ENCODE data around the gene CFAP92. TPM values are rescaled to one million over a fixed set of nuclear protein-coding genes. Genes with fewer than 3 reads are reported as not detected.
A peak's percentile ranks its signal among the peaks of the same experiment; 100 is the strongest.

The CFAP92 gene
- total and polyA plus RNA-seq, 4 donors: 0.05 to 0.25 (median 0.06) TPM; not detected in 1

GRCh38 chr3:129015388-129016105, 21.7 kb upstream of the CFAP92 start:
- WGBS: 66% methylated on average over 19 of the region's 19 CpGs
- no peaks in the 10 kb centered on the region for H3K9me3 ChIP-seq (ENCODE audit: control insufficient read depth in 4 of 4, low read length in 3 of 4)
- TF ChIP-seq REST (IDR thresholded peaks at IDR 0.05) (no peak), NR2F2 (IDR thresholded peaks at IDR 0.05) (peak; percentile 95), HNF4G (IDR thresholded peaks at IDR 0.05) (no peak), RAD21 (IDR thresholded peaks at IDR 0.05) (no peak), GABPA (IDR thresholded peaks at IDR 0.05 in 1 of 2, conservative IDR thresholded peaks at IDR 0.05 in 1 of 2) (no peak), FOXA2 (IDR thresholded peaks at IDR 0.05) (no peak), SP1 (IDR thresholded peaks at IDR 0.05) (peak; percentile 40), TAF1 (conservative IDR thresholded peaks at IDR 0.05) (no peak), EGR1 (IDR thresholded peaks at IDR 0.05; ENCODE audit: low read depth in 2 of 2) (no peak), FOXA1 (IDR thresholded peaks at IDR 0.05) (no peak)
- TF ChIP-seq, protein P1, sequence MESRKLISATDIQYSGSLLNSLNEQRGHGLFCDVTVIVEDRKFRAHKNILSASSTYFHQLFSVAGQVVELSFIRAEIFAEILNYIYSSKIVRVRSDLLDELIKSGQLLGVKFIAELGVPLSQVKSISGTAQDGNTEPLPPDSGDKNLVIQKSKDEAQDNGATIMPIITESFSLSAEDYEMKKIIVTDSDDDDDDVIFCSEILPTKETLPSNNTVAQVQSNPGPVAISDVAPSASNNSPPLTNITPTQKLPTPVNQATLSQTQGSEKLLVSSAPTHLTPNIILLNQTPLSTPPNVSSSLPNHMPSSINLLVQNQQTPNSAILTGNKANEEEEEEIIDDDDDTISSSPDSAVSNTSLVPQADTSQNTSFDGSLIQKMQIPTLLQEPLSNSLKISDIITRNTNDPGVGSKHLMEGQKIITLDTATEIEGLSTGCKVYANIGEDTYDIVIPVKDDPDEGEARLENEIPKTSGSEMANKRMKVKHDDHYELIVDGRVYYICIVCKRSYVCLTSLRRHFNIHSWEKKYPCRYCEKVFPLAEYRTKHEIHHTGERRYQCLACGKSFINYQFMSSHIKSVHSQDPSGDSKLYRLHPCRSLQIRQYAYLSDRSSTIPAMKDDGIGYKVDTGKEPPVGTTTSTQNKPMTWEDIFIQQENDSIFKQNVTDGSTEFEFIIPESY (IDR thresholded peaks at IDR 0.05): no peak
- TF ChIP-seq, protein P2, sequence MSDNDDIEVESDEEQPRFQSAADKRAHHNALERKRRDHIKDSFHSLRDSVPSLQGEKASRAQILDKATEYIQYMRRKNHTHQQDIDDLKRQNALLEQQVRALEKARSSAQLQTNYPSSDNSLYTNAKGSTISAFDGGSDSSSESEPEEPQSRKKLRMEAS (IDR thresholded peaks at IDR 0.05): no peak
- no peak overlapping the region for H3K4me3 ChIP-seq (ENCODE audit: low read depth in 1 of 3, low read length in 3 of 3)
- no peak overlapping the region for H3K9ac ChIP-seq (ENCODE audit: low read depth in 1 of 2, low read length in 2 of 2)
- H3K4me1 ChIP-seq (ENCODE audit: control insufficient read depth in 4 of 4, insufficient read depth in 4 of 4, low read length in 3 of 4): peaks cover 0 to 4% (median 0%) of the 10 kb centered on the region in 4 donors
- H3K27me3 ChIP-seq (ENCODE audit: control insufficient read depth in 4 of 4, insufficient read depth in 4 of 4, low read length in 3 of 4): no peaks in the 10 kb centered on the region
- DNase-seq (ENCODE audit: low spot score): no peak
- H3K36me3 ChIP-seq (ENCODE audit: control insufficient read depth in 4 of 4, insufficient read depth in 3 of 4, low read depth in 1 of 4, low read length in 3 of 4): no peaks in the 10 kb centered on the region
- peak overlapping the region; percentile 47 to 61 for H3K27ac ChIP-seq (ENCODE audit: low read depth in 1 of 2, low read length in 2 of 2)

- no peak overlapping the region for H3K4me3 ChIP-seq (ENCODE audit: low read depth in 1 of 3, low read length in 3 of 3)
- TF ChIP-seq NR2F2 (IDR thresholded peaks at IDR 0.05) (no peak), EGR1 (IDR thresholded peaks at IDR 0.05; ENCODE audit: low read depth in 2 of 2) (no peak), HNF4G (IDR thresholded peaks at IDR 0.05) (no peak), RXRA (IDR thresholded peaks at IDR 0.05) (no peak), TAF1 (conservative IDR thresholded peaks at IDR 0.05) (no peak), REST (IDR thresholded peaks at IDR 0.05) (no peak)
- TF ChIP-seq, protein P3, sequence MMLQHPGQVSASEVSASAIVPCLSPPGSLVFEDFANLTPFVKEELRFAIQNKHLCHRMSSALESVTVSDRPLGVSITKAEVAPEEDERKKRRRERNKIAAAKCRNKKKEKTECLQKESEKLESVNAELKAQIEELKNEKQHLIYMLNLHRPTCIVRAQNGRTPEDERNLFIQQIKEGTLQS (IDR thresholded peaks at IDR 0.05): no peak
- TF ChIP-seq, protein P4, sequence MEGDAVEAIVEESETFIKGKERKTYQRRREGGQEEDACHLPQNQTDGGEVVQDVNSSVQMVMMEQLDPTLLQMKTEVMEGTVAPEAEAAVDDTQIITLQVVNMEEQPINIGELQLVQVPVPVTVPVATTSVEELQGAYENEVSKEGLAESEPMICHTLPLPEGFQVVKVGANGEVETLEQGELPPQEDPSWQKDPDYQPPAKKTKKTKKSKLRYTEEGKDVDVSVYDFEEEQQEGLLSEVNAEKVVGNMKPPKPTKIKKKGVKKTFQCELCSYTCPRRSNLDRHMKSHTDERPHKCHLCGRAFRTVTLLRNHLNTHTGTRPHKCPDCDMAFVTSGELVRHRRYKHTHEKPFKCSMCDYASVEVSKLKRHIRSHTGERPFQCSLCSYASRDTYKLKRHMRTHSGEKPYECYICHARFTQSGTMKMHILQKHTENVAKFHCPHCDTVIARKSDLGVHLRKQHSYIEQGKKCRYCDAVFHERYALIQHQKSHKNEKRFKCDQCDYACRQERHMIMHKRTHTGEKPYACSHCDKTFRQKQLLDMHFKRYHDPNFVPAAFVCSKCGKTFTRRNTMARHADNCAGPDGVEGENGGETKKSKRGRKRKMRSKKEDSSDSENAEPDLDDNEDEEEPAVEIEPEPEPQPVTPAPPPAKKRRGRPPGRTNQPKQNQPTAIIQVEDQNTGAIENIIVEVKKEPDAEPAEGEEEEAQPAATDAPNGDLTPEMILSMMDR (IDR thresholded peaks at IDR 0.05; ENCODE audit: low read depth, low read length, missing input control): no peak
- no peak overlapping the region for H3K9ac ChIP-seq (ENCODE audit: low read depth in 1 of 2, low read length in 2 of 2)
- H3K27ac ChIP-seq (ENCODE audit: low read depth in 1 of 2, low read length in 2 of 2): peak overlapping the region; percentile 47 to 61
- H3K4me1 ChIP-seq (ENCODE audit: control insufficient read depth in 4 of 4, insufficient read depth in 4 of 4, low read length in 3 of 4): peaks cover 0 to 4% (median 0%) of the 10 kb centered on the region in 4 donors
- H3K27me3 ChIP-seq (ENCODE audit: control insufficient read depth in 4 of 4, insufficient read depth in 4 of 4, low read length in 3 of 4): no peaks in the 10 kb centered on the region
- no peaks in the 10 kb centered on the region for H3K9me3 ChIP-seq (ENCODE audit: control insufficient read depth in 4 of 4, low read length in 3 of 4)
- DNase-seq (ENCODE audit: low spot score): no peak
- WGBS: 94% methylated on average over 9 of the region's 9 CpGs
- H3K36me3 ChIP-seq (ENCODE audit: control insufficient read depth in 4 of 4, insufficient read depth in 3 of 4, low read depth in 1 of 4, low read length in 3 of 4): no peaks in the 10 kb centered on the region
Observed at GRCh38 chr3:129014793-129015345, 21.0 kb upstream of the CFAP92 start.

Data from liver (tissue), 9 donors.